Measurements from ENCODE around the gene TIMELESS.

- no peak for TF ChIP-seq TEAD4 (IDR thresholded peaks at IDR 0.05)
- TF ChIP-seq, protein P1, sequence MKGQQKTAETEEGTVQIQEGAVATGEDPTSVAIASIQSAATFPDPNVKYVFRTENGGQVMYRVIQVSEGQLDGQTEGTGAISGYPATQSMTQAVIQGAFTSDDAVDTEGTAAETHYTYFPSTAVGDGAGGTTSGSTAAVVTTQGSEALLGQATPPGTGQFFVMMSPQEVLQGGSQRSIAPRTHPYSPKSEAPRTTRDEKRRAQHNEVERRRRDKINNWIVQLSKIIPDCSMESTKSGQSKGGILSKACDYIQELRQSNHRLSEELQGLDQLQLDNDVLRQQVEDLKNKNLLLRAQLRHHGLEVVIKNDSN (IDR thresholded peaks at IDR 0.05) = no peak
- no peak for TF ChIP-seq FOXM1 (IDR thresholded peaks at IDR 0.05; ENCODE audit: borderline replicate concordance, low read depth)
- TF ChIP-seq MAX (IDR thresholded peaks at IDR 0.05) = no peak
- no peak for TF ChIP-seq EGR1 (IDR thresholded peaks at IDR 0.05)
- TF ChIP-seq CEBPB (IDR thresholded peaks at IDR 0.05) = no peak
- no peak for TF ChIP-seq EP300 (IDR thresholded peaks at IDR 0.05; ENCODE audit: borderline replicate concordance)
- no peak for TF ChIP-seq RAD21 (IDR thresholded peaks at IDR 0.05; ENCODE audit: low read depth)
- no peak for TF ChIP-seq NFIC (IDR thresholded peaks at IDR 0.05)
- no peak for TF ChIP-seq TAF1 (IDR thresholded peaks at IDR 0.05; ENCODE audit: low read depth)
Measured at GRCh38 chr12:56469007-56469930, 20.0 kb upstream of the TIMELESS start.

All from Ishikawa (cell line).